ENCODE measurements around the gene SLC39A10.

DNA sequence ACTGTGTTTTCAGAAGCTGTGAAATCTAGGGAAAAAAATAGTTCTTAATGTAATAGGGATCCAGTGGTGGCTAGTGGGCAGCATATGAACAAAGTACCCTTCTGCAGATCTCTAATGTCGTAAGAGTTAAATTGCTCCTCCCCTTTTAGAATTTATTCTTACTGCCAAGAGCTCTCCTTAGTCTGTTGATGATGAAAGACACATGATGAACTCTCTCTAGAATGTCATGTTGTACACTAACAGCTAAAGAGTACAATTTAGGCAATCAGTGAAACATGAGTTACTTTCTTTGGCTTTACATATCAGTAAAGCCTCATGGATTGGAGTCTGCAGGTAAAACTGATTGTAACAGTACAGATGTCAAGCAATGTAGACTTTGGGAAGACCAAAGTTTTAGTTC is 84.2 kb downstream of the SLC39A10 start:
- TF ChIP-seq, protein P1, sequence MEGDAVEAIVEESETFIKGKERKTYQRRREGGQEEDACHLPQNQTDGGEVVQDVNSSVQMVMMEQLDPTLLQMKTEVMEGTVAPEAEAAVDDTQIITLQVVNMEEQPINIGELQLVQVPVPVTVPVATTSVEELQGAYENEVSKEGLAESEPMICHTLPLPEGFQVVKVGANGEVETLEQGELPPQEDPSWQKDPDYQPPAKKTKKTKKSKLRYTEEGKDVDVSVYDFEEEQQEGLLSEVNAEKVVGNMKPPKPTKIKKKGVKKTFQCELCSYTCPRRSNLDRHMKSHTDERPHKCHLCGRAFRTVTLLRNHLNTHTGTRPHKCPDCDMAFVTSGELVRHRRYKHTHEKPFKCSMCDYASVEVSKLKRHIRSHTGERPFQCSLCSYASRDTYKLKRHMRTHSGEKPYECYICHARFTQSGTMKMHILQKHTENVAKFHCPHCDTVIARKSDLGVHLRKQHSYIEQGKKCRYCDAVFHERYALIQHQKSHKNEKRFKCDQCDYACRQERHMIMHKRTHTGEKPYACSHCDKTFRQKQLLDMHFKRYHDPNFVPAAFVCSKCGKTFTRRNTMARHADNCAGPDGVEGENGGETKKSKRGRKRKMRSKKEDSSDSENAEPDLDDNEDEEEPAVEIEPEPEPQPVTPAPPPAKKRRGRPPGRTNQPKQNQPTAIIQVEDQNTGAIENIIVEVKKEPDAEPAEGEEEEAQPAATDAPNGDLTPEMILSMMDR (IDR thresholded peaks at IDR 0.05) = no peak
- TF ChIP-seq POLR2AphosphoS5 (IDR thresholded peaks at IDR 0.05) = no peak
